ENCODE measurements around the gene EEFSEC.
A peak's percentile ranks its signal among the peaks of the same experiment; 100 is the strongest.

EEFSEC gene

DNA sequence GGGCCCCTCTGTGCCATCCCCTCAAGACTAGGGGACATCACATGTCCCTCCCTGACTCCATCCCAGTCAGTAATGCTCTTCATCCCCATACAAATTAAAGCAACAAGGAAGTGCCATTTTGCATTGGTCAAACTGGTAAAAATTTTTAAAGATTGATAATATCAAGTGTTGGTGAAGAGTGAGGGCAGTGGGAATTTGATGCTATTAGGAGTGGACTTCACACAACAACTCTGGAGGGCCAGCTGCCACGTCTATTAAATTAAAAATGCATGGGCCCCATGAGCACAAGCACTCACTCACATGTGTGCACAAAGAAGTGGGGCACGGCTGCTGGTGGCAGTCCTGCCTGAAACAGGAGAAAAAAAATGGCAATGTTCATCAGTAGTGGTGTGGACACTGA lies 265.6 kb downstream of the EEFSEC start:
- TF ChIP-seq, protein P1, sequence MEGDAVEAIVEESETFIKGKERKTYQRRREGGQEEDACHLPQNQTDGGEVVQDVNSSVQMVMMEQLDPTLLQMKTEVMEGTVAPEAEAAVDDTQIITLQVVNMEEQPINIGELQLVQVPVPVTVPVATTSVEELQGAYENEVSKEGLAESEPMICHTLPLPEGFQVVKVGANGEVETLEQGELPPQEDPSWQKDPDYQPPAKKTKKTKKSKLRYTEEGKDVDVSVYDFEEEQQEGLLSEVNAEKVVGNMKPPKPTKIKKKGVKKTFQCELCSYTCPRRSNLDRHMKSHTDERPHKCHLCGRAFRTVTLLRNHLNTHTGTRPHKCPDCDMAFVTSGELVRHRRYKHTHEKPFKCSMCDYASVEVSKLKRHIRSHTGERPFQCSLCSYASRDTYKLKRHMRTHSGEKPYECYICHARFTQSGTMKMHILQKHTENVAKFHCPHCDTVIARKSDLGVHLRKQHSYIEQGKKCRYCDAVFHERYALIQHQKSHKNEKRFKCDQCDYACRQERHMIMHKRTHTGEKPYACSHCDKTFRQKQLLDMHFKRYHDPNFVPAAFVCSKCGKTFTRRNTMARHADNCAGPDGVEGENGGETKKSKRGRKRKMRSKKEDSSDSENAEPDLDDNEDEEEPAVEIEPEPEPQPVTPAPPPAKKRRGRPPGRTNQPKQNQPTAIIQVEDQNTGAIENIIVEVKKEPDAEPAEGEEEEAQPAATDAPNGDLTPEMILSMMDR (conservative IDR thresholded peaks at IDR 0.05), result no peak

DNA sequence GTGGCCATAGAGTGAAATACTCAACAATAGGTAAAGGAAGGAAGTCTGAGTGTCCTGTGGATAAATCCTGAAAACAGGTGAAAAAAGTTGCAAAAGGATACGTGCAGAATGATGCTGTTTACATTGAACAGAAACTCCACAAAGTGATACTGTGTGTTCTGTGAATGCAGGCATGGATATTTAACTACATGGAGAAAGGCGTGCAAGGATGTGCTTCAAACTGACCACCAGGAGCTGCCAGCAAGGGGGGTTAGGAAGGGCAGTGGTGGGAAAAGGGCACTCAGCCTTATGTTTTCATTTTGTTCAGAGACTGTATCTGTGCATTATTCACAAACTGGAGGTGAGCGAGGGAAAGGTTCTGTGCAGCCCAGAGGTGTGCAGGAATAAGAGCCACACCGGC lies 266.0 kb downstream of the EEFSEC start:
- no peak overlapping the region for H3K27ac ChIP-seq

More for the DNA sequence above, 265.6 kb downstream of the EEFSEC start:
- no peak overlapping the region for H3K27ac ChIP-seq

DNA sequence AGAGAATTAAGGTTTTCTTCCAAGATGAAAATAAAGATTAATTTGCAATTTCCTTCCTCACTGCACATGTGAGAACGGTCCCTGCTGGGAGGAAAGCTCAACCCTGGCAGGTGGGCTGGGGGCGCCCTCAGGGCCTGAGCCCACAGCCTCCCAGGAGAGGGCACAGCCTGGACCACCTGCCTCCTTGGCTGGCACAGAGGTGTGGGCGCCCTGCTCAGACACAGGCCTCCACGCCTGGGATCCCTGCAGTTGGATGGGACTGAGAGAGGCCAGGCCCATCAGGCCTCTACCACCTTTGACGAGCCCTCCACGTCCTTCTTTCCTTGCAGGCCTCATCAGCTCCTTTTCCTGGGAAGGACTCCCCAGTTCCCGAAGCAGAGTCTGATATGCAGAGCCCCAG lies 267.0 kb downstream of the EEFSEC start:
- no peak for TF ChIP-seq ZFX (IDR thresholded peaks at IDR 0.05)
- TF ChIP-seq, protein P1 (conservative IDR thresholded peaks at IDR 0.05), result no peak
- no peak overlapping the region for H3K27ac ChIP-seq

More for the DNA sequence above, 266.0 kb downstream of the EEFSEC start:
- no peak for TF ChIP-seq ZFX (IDR thresholded peaks at IDR 0.05)
- TF ChIP-seq, protein P1 (conservative IDR thresholded peaks at IDR 0.05), result no peak

DNA sequence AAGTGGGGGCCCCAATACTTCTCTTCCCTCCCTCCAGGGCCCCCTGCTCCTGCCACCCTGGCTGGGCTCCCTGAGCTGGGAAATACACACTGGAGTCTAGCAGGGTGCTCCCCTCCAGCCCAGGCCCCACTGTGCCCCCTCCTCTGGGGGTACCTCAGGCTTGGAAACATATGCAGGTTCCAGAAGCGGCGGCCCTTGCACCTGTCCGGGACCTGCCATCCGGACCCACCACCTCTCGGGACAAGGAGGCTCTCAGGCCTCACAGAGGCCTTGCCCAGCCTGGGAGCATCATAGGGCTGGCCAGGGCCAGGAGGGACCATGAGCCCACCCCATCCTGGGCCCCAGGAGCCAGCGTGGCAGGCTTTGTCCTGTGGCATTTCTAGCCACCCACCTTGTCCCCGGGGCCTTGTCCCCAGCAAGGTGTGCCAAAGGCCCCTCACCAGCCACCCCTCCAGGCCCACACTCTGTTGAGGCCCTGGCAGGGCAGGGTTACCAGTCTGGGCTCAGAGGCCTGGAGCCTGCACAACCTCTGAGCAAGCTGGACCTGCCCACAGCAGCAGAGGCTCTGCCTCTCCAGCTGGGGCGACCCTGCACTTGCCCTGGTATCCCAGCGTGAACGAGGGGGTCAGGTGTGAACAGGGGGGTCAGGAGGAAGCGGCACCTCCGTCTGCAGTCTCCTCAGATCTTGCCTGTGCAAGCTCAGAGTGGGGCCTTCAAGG lies 267.6 kb downstream of the EEFSEC start:
- TF ChIP-seq, protein P1 (conservative IDR thresholded peaks at IDR 0.05), result no peak
- TF ChIP-seq ZFX (IDR thresholded peaks at IDR 0.05), result peak; percentile 51; the same call in 1 of the 2 replicates
- H3K27ac ChIP-seq, result peak overlapping the region; percentile 44

DNA sequence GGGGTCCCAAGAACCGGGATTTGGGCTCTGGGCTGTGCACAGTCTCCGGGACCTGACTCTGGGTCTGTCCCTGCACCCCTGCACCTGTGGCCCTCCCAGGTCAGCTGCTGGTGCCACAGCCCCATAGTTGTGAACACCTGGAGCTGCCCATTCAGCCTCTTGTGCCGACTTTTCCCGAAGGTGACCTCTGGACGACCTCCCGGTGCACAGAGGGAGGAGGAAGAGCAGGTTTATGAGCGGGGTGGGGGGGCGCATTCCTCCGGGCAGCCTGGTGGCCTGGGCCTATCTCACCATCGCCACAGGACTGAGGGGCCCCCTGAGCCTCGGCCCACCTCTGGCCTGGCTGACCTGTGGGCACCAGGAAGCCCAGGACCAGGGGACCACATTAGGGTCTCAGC lies 268.2 kb downstream of the EEFSEC start:
- peak overlapping the region; percentile 44 for H3K27ac ChIP-seq

DNA sequence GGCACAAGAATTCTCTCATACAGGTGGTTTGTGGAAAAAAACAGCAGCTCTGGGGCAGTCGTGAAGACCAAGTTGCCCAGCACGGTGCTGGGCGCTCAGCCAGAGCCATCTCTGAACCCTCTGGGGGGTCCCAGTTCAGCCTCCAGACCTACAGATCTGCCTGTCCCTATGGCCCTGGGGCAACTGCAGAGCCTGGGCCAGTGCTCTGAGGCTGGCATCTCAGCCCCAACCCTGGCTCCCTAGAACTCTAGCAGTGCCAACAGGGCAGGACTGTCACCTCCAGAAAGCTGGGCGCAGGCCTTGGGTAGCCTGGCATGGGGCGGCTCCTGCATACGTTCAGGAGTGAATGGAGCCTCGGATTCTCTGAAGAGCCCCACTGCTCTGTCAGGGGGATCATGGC lies 268.7 kb downstream of the EEFSEC start:
- peak overlapping the region; percentile 44 for H3K27ac ChIP-seq

More for the DNA sequence above, 268.2 kb downstream of the EEFSEC start:
- TF ChIP-seq ZFX (IDR thresholded peaks at IDR 0.05), result no peak
- TF ChIP-seq, protein P1 (conservative IDR thresholded peaks at IDR 0.05), result no peak

More for the DNA sequence above, 268.7 kb downstream of the EEFSEC start:
- TF ChIP-seq ZFX (IDR thresholded peaks at IDR 0.05), result no peak
- TF ChIP-seq, protein P1 (conservative IDR thresholded peaks at IDR 0.05), result no peak
